HepG2 (cell line): ENCODE data around the gene NARS2. TPM values are rescaled to one million over a fixed set of nuclear protein-coding genes. Genes with fewer than 3 reads are reported as not detected.
"Not testable (repeated sequence)": the region's sequence is repeated elsewhere in the genome, so short reads cannot be mapped to it uniquely, and the experiment has no call there.

Experiments used
- ATF1 ChIP-seq: IDR thresholded peaks from 2 replicates; pipeline ENCODE4 v1.6.1; 2016; ENCODE audit warnings: mild to moderate bottlenecking, control low read depth
- FOXA3 ChIP-seq: IDR thresholded peaks from 2 replicates; pipeline ENCODE4 v1.6.1; 2016; ENCODE audit warnings: missing genetic modification reagents, missing compliant biosample characterization
- GATA4 ChIP-seq: sonication (generic); IDR thresholded peaks from 2 replicates; pipeline ENCODE4 v1.6.1; 2016; ENCODE audit warnings: antibody characterized with exemption, low read depth, borderline replicate concordance
- GFI1 ChIP-seq: sonication (generic); formaldehyde crosslinking; IDR thresholded peaks from 2 replicates; pipeline ENCODE4 v1.5.0; 2020; ENCODE audit warnings: missing genetic modification reagents, mild to moderate bottlenecking, borderline replicate concordance
- HMG20A ChIP-seq: IDR thresholded peaks from 2 replicates; pipeline ENCODE4 v1.6.1; 2016; ENCODE audit warnings: borderline replicate concordance
- HNF4G ChIP-seq, 2 experiments: sonication (generic) in 1 of 2; formaldehyde crosslinking in 1 of 2; IDR thresholded peaks; 2 replicates each; pipeline versions ENCODE4 v1.4.0 to v1.6.1; 2011 to 2020; ENCODE audit warnings: borderline replicate concordance in 2 of 2, low read depth in 2 of 2, mild to moderate bottlenecking in 2 of 2, low read length in 1 of 2, missing genetic modification reagents in 1 of 2, moderate library complexity in 1 of 2
- KDM1A ChIP-seq: IDR thresholded peaks from 2 replicates; pipeline ENCODE4 v1.6.1; 2016; ENCODE audit warnings: missing compliant biosample characterization
- MED8 ChIP-seq: sonication (generic); formaldehyde crosslinking; IDR thresholded peaks from 2 replicates; pipeline ENCODE4 v1.8.1; 2023; ENCODE audit warnings: mild to moderate bottlenecking, missing genetic modification reagents; ENCODE audit not compliant: insufficient replicate concordance
- NCOA2 ChIP-seq: sonication (generic); formaldehyde crosslinking; IDR thresholded peaks from 2 replicates; pipeline ENCODE4 v1.8.0; 2022; ENCODE audit warnings: inconsistent platforms
- NFIC ChIP-seq: IDR thresholded peaks from 2 replicates; pipeline ENCODE4 v1.6.1; 2012; ENCODE audit warnings: mild to moderate bottlenecking, low read length, inconsistent platforms
- PITX1 ChIP-seq: sonication (generic); formaldehyde crosslinking; IDR thresholded peaks from 2 replicates; pipeline ENCODE4 v1.5.1; 2020; ENCODE audit warnings: mild to moderate bottlenecking, missing genetic modification reagents
- RARA ChIP-seq: IDR thresholded peaks from 2 replicates; pipeline ENCODE4 v1.6.1; 2016; ENCODE audit warnings: missing genetic modification reagents, missing compliant biosample characterization
- SOX5 ChIP-seq: IDR thresholded peaks from 2 replicates; pipeline ENCODE4 v1.6.1; 2016; ENCODE audit warnings: borderline replicate concordance
- TARDBP ChIP-seq: sonication (generic); formaldehyde crosslinking; IDR thresholded peaks from 2 replicates; pipeline ENCODE4 v1.8.0; 2022; ENCODE audit warnings: mild to moderate bottlenecking, missing genetic modification reagents
- THAP11 ChIP-seq: IDR thresholded peaks from 2 replicates; pipeline ENCODE4 v1.6.1; 2016; ENCODE audit warnings: missing biosample characterization, missing genetic modification reagents
- YEATS4 ChIP-seq: sonication (generic); formaldehyde crosslinking; IDR thresholded peaks from 2 replicates; pipeline ENCODE4 v1.4.0; 2020; ENCODE audit warnings: missing genetic modification reagents, borderline replicate concordance
- ZNF317 ChIP-seq: sonication (generic); formaldehyde crosslinking; IDR thresholded peaks from 2 replicates; pipeline ENCODE4 v1.5.0; 2020; ENCODE audit warnings: mild to moderate bottlenecking, missing genetic modification reagents
- ZNF644 ChIP-seq: IDR thresholded peaks from 2 replicates; pipeline ENCODE4 v1.6.1; 2016; ENCODE audit warnings: low read depth
- polyA plus RNA-seq, 8 experiments: library from polyadenylated mRNA; depleted of rRNA in 3 of 8; stranded (reverse) in 7 of 8; unstranded in 1 of 8; fragments of >200 nt; fragmentation: Illumina TruSeq in 4 of 8; extraction: Trizol in 4 of 8; gene quantifications; 2 replicates each; pipeline versions ENCODE4 v1.2.1 to v1.2.3, GENCODE V29; 2011 to 2016; ENCODE audit warnings: low read depth in 4 of 8, missing spikeins in 1 of 8, mixed read lengths in 1 of 8; ENCODE audit not compliant: insufficient read depth in 1 of 8
- total RNA-seq, 5 experiments: library from RNA; depleted of rRNA; stranded (reverse); fragments of >200 nt; fragmentation: Illumina TruSeq; extraction: Trizol; gene quantifications; 2 replicates each; pipeline ENCODE4 v1.2.3, GENCODE V29; 2016; ENCODE audit warnings: low read depth in 1 of 5
- TF ChIP-seq, protein P1 (sequence below): sonication (generic); formaldehyde crosslinking; IDR thresholded peaks from 2 replicates; pipeline ENCODE4 v1.5.0; 2020; ENCODE audit warnings: missing genetic modification reagents
- TF ChIP-seq, protein P2 (sequence below): sonication (generic); formaldehyde crosslinking; IDR thresholded peaks from 2 replicates; pipeline ENCODE4 v1.5.0; 2020; ENCODE audit warnings: mild to moderate bottlenecking, missing genetic modification reagents
- TF ChIP-seq, protein P3 (sequence below): IDR thresholded peaks from 2 replicates; pipeline ENCODE4 v1.6.1; 2016; ENCODE audit warnings: mild to moderate bottlenecking
- TF ChIP-seq, protein P4 (sequence below): sonication (generic); formaldehyde crosslinking; conservative IDR thresholded peaks from 2 replicates; pipeline ENCODE4 v1.8.0; 2022; ENCODE audit warnings: mild to moderate bottlenecking, moderate library complexity, missing genetic modification reagents

Gene NARS2
- total and polyA plus RNA-seq, 2 of the 13 experiments (the other 11 are each of a cell fraction or from before 2014, with no cell fraction given): 45.9 to 65.0 TPM

DNA sequence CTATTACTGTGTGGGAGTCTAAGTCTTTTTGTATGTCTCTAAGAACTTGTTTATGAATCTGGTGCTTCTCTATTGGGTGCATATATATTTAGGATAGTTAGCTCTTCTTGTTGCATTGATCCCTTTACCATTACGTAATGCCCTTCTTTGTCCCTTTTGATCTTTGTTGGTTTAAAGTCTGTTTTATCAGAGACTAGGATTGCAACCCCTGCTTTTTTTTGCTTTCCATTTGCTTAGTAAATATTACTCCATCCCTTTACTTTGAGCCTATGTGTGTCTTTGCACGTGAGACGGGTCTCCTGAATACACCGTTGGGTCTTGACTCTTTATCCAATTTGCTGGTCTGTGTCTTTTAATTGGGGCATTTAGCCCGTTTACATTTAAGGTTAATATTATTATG lies 26.4 kb upstream of the NARS2 start (continued):
- TF ChIP-seq HNF4G (IDR thresholded peaks at IDR 0.05; ENCODE audit: borderline replicate concordance, low read depth, low read length) (peak; percentile 42; the same call in 1 of the 2 replicates), ATF1 (CRISPR knock-in tag) (0 out of 2 replicates have a peak, but pooled peaks have one; percentile 32), SOX5 (peak; percentile 93), GATA4 (peak; percentile 88; the same call in 1 of the 2 replicates), NFIC (peak; percentile 80), ZNF317 (peak; percentile 65), YEATS4 (CRISPR knock-in tag) (0 out of 2 replicates have a peak, but pooled peaks have one; percentile 53), TARDBP (CRISPR knock-in tag) (peak; percentile 89), FOXA3 (CRISPR knock-in tag) (peak; percentile 98), ZNF644 (peak; percentile 36; the same call in 1 of the 2 replicates), KDM1A (CRISPR knock-in tag) (peak; percentile 39; the same call in 1 of the 2 replicates), RARA (CRISPR knock-in tag) (peak; percentile 75), THAP11 (CRISPR knock-in tag) (peak; percentile 69), PITX1 (CRISPR knock-in tag) (peak; percentile 95), GFI1 (CRISPR knock-in tag) (peak; percentile 98), NCOA2 (CRISPR knock-in tag) (peak; percentile 96), HMG20A (CRISPR knock-in tag) (peak; percentile 94), MED8 (CRISPR knock-in tag) (peak; percentile 30)
- TF ChIP-seq HNF4G (CRISPR knock-in tag; IDR thresholded peaks at IDR 0.05; ENCODE audit: borderline replicate concordance, low read depth): not testable (repeated sequence)
- TF ChIP-seq, protein P1, sequence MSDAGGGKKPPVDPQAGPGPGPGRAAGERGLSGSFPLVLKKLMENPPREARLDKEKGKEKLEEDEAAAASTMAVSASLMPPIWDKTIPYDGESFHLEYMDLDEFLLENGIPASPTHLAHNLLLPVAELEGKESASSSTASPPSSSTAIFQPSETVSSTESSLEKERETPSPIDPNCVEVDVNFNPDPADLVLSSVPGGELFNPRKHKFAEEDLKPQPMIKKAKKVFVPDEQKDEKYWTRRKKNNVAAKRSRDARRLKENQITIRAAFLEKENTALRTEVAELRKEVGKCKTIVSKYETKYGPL (CRISPR knock-in tag): peak; percentile 58; the same call in 1 of the 2 replicates
- TF ChIP-seq, protein P2, sequence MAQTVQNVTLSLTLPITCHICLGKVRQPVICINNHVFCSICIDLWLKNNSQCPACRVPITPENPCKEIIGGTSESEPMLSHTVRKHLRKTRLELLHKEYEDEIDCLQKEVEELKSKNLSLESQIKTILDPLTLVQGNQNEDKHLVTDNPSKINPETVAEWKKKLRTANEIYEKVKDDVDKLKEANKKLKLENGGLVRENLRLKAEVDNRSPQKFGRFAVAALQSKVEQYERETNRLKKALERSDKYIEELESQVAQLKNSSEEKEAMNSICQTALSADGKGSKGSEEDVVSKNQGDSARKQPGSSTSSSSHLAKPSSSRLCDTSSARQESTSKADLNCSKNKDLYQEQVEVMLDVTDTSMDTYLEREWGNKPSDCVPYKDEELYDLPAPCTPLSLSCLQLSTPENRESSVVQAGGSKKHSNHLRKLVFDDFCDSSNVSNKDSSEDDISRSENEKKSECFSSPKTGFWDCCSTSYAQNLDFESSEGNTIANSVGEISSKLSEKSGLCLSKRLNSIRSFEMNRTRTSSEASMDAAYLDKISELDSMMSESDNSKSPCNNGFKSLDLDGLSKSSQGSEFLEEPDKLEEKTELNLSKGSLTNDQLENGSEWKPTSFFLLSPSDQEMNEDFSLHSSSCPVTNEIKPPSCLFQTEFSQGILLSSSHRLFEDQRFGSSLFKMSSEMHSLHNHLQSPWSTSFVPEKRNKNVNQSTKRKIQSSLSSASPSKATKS (CRISPR knock-in tag): peak; percentile 72; the same call in 1 of the 2 replicates
- TF ChIP-seq, protein P3, sequence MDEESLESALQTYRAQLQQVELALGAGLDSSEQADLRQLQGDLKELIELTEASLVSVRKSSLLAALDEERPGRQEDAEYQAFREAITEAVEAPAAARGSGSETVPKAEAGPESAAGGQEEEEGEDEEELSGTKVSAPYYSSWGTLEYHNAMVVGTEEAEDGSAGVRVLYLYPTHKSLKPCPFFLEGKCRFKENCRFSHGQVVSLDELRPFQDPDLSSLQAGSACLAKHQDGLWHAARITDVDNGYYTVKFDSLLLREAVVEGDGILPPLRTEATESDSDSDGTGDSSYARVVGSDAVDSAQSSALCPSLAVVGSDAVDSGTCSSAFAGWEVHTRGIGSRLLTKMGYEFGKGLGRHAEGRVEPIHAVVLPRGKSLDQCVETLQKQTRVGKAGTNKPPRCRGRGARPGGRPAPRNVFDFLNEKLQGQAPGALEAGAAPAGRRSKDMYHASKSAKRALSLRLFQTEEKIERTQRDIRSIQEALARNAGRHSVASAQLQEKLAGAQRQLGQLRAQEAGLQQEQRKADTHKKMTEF: peak; percentile 93
- TF ChIP-seq, protein P4, sequence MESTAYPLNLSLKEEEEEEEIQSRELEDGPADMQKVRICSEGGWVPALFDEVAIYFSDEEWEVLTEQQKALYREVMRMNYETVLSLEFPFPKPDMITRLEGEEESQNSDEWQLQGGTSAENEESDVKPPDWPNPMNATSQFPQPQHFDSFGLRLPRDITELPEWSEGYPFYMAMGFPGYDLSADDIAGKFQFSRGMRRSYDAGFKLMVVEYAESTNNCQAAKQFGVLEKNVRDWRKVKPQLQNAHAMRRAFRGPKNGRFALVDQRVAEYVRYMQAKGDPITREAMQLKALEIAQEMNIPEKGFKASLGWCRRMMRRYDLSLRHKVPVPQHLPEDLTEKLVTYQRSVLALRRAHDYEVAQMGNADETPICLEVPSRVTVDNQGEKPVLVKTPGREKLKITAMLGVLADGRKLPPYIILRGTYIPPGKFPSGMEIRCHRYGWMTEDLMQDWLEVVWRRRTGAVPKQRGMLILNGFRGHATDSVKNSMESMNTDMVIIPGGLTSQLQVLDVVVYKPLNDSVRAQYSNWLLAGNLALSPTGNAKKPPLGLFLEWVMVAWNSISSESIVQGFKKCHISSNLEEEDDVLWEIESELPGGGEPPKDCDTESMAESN (CRISPR knock-in tag): peak; percentile 83
